CD4-positive, alpha-beta T cell treated with Interleukin-6 for 4 hours (primary cell): ENCODE data around the gene FAM219A.
"Not testable (repeated sequence)": the region's sequence is repeated elsewhere in the genome, so short reads cannot be mapped to it uniquely, and the experiment has no call there.

Experiments used
- DNase-seq: peaks from one replicate; pipeline ENCODE4 v3.0.0-alpha.2; 2020; ENCODE audit warnings: mixed read lengths

The FAM219A gene

DNA sequence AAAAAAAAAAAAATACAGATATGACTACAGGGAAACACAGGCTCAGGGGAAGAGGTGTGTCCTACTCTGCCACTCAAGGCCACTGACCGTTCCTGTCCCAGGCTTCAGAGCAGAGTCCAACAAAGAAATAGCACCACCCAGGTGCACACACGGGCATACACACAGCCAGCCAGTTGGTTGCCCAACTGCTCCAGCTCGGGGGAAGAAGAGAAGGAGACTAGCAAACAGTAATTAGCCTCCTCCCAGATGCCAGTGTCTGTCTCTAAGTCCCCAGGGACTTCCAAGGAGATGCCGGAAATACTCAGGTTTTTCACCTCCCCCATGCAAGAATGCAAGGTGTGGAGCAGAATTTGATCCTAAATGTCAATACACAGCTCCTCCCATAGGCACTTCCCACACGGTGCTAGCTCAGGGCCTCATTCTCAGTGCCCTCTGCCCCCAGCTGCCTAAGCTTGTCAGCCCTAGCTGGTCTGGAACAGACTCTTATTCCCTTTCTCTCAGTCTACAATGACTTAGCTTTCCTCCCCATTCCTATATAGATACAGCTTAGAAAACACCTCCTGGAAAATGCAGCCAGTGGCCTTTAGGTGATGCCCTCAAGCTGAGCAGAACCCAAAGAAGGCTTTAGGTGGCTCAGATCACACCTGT lies 83.3 kb downstream of the FAM219A start:
- no peak for DNase-seq

DNA sequence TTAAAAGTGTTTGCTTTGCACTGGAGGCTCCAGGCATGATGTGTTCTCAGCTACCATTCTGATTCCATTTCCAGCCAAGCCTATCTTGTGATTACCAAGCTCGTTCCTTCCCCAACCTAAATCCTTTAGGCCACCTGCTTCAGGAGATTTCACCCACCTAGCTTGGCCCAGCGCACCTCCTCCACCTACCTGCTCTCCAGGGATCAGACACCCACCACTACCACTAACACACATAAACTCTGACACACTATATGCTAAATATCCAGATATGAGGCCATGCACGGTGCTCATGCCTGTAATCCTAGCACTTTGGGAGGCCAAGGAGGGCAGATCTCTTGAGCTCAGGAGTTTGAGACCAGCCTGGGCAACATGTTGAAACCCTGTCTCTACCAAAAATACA lies 84.0 kb downstream of the FAM219A start:
- no peak for DNase-seq

- no peak for DNase-seq
Measured at GRCh38 chr9:34373749-34374148, 84.6 kb downstream of the FAM219A start.

- no peak for DNase-seq
Measured at GRCh38 chr9:34372467-34373011, 85.8 kb downstream of the FAM219A start.

DNA sequence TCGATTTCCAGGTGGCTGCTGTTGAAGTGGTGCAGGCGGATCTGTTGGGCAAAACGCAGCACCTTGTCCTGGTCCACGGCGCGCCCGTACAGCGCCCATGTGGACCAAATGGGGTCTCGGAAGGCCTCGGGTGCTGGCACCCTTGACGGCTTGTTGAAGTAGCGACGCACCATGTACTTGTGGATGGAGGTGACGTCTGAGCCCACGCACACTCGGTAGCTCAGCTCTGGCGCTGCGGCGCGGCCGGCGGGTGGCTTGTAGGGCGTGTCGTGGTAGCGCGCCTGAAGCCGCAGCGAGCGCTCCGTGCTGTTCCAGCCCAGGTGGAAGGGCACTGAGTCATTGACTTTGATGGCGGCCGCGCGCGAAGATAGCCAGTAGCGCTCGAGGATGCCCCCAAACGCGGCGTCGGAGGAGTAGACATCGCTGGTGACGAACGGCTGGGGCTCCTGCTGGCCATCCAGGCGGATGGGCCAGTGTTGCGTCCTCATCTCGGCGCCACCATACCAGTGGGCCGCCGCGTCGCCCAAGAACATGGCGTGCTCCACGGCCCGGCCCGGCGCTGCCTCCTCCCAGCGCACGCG lies 86.4 kb downstream of the FAM219A start:
- no peak for DNase-seq

DNA sequence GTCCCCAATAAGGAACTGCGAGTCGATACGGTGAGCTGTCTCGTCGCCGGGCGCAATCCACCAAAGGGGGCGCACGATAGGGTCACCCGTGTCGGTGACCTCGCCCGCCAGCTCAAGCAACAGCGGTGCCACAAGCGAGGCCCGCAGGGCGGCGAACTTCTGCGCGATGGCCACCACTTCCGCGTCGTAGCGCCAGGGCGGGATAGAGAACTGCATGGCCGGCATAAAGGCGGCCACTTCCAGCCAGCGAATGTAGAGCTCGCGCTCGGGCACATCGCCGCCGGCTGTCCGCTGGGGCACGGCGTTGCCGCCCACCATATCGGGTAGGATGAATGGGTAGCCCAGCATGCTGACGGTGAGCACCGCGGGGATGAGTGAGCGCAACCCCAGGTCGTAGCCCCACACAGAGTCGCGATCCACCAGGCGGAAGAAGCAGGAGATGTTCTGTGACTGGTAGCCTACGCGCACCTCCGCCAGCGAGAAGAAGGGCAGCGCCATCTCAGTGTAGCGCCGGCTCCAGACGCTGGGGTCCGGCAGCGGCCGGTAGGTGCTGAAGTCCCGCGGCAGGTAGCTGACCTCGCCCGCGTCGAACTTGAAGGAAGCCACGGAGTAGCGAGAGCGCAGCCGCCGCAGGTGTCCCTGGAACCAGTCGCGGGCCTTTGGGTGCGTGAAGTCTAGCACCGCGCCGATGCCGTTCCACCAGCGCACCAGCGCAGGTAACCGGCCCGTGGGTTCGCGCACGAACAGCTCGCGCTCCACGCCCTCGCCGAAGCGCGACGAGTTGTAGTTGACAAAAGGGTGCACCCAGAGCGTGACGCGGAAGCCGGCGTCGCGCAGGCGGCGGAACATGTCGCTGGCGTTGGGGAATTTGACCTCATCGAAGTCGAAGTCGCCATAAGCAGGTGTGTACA lies 87.1 kb downstream of the FAM219A start:
- DNase-seq, result peak; percentile 18

DNA sequence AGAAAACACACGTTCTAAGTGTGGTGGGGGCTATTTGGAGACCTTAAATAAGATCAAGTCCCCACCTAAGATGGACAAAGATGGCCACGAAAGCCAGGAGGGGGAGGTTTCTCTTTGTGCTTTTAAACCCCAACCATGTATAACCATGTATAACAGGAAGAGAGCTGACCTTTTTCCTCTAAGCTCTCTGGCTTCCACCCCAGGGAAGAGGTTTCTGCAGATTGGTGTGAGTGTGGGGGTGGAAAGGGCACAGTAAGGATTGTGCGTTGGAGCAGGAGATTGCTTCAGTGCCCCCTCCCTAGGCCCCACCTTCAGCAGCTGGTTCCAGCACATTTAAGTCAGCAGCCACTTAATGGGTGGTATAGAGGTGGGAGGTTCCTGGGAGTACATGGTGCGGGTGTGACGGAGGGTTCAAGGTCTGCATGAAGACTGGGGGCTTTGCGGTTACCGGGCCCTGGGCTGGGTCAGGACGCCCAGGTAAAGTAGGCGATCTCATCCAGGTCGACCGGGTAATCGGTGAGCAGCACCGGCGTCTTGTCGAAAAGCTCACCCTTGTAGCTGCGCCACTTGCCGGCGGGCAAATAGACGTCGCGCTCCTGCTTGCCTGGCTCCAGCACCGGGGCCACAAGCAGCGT lies 87.9 kb downstream of the FAM219A start:
- no peak for DNase-seq

DNA sequence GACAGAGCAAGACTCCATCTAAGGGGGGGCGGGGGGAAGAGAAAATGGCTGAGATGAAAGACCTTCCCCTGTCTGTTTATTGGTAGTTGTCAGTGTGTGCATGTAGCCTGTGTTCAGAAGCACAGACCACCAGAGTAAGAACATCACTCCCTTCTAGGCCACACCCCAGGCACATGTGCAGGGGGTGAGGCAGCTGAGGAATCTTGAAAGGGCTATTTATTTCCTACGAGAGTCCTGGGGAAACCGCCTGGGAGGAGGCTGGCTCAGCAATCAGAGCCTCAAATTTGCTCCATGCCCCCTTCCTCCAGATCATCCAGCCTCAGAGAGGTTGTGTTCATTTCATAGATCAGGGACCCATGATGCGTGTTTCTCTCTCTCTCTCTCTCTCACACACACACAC lies 88.7 kb downstream of the FAM219A start:
- DNase-seq, result no peak

DNA sequence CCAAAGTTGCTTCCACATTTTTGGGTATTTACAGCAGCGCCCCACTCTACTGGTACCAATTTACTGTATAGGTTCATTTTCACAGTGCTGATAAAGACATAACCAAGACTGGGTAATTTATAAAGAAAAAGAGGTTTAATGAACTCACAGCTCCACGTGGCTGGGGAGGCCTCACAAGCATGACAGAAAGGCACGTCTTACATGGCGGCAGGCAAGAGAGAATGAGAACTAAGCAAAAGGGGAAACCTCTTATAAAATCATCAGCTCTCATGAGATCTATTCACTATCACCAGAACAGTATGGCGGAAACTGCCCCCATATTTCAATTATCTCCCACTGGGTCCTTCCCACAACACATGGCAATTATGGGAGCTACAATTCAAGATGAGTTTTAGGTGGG lies 89.6 kb downstream of the FAM219A start:
- not testable (repeated sequence) for DNase-seq

DNA sequence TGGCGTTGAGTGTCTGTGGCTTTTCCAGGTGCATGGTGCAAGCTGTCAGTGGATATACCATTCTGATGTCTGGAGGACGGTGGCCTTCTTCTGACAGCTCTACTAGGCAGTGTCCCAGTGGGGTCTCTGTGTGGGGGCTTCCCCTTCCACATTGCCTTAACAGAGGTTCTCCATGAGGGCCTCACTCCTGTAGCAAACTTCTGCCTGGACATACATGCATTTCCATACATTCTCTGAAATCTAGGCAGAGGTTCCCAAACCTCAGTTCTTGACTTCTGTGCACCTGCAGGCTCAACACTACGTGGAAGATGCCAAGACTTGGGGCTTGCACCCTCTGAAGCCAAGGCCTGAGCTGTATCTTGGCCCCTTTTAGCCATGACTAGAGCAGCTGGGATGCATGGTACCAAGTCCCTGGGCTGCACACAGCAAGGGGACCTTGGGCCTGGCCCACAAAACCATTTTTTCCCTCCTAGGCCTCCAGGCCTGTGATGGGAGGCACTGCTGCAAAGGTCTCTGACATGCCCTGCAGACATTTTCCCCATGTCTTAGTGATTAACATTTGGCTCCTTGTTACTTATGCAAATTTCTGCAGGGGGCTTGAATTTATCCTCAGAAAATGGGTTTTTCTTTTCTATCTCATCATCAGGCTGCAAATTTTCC lies 90.5 kb downstream of the FAM219A start:
- not testable (repeated sequence) for DNase-seq

GRCh38 chr9:34366365-34366764 lies 92.0 kb downstream of the FAM219A start:
- DNase-seq, result no peak

DNA sequence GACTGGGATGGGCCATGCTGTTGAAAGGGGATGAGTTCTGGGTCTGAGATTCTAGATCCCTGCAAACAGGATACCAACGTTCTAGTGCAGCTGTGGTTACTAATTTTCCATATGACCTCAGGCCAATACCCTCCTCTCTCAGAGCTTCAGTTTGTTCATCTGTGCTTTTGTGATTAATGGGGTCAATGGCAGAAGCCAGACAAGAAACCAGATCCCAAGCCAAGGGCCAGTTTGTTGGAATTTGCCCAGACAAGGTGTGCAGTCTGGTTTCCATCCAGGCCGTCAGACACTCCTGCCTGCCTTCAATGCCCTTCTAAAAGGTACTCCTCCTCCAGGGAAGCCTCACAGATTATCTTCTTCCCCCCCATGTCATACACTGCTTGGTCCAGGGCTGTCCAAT lies 93.1 kb downstream of the FAM219A start:
- no peak for DNase-seq

- DNase-seq, result peak; percentile 4
Measured at GRCh38 chr9:34363619-34364351, 94.6 kb downstream of the FAM219A start.

- no peak for DNase-seq
Measured at GRCh38 chr9:34362614-34363214, 95.7 kb downstream of the FAM219A start.

- not testable (repeated sequence) for DNase-seq
Measured at GRCh38 chr9:34352957-34353356, 105.4 kb downstream of the FAM219A start.

GRCh38 chr9:34352122-34352652 lies 106.2 kb downstream of the FAM219A start:
- DNase-seq, result not testable (repeated sequence)

DNA sequence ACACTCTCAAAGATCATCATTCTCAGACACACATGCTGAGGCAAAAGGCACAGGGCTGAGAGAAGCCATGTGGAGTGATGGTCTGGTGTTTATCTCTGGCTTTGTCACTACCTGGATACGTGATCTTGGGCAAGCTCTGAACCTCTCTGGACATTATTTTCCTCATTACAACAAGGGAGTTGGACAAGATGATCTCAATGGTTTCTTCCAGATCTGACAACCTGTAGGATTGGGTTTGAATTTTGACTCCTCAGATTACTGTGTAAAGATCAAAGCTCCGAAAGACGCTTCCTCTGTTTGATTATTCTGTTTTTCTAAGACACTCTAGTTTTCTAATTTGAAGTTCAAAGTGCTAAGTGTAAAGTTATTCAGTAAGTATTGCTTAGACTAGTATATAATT lies 109.0 kb downstream of the FAM219A start:
- no peak for DNase-seq
